ENCODE results near the gene C4BPA. TPM values are rescaled to one million over a fixed set of nuclear protein-coding genes. Genes with fewer than 3 reads are reported as not detected.

Gene C4BPA
- total RNA-seq = under 1 TPM; 0.16 to 0.58 (median 0.41) TPM

- Mint-ChIP-seq H3K4me1 (ENCODE audit: low read depth) (no peaks in the 10 kb centered on the region), H3K36me3 (ENCODE audit: insufficient read depth) (no peaks in the 10 kb centered on the region), H3K4me3 (no peak within 1 kb of the TSS), H3K9me3 (no peaks in the 10 kb centered on the region), H3K27me3 (ENCODE audit: low read depth) (peaks cover 3% of the 10 kb centered on the region)
- no peak for ATAC-seq
- no peak for DNase-seq
Observed at GRCh38 chr1:207103892-207104373, at the start of gene C4BPA. TSS of gene C4BPA (plus strand) at chr1:207104233. CDS start at chr1:207113026, 8,793 bp downstream.

- no peak for DNase-seq
- Mint-ChIP-seq H3K27me3 (ENCODE audit: low read depth) (no peaks in the 10 kb centered on the region), H3K4me3 (no peak overlapping the region), H3K9me3 (no peaks in the 10 kb centered on the region), H3K4me1 (ENCODE audit: low read depth) (peaks cover 29% of the 10 kb centered on the region), H3K36me3 (ENCODE audit: insufficient read depth) (no peaks in the 10 kb centered on the region)
- no peak for ATAC-seq
Observed at GRCh38 chr1:207054491-207054890, 49.5 kb upstream of the C4BPA start.

GRCh38 chr1:207055386-207056001 is 48.5 kb upstream of the C4BPA start:
- no peak overlapping the region for H3K4me3 Mint-ChIP-seq
- DNase-seq (no peak), ATAC-seq (no peak)
- no peaks in the 10 kb centered on the region for H3K27me3 Mint-ChIP-seq (ENCODE audit: low read depth)
- no peaks in the 10 kb centered on the region for H3K9me3 Mint-ChIP-seq
- no peaks in the 10 kb centered on the region for H3K36me3 Mint-ChIP-seq (ENCODE audit: insufficient read depth)
- H3K4me1 Mint-ChIP-seq (ENCODE audit: low read depth) = peaks cover 25% of the 10 kb centered on the region

- Mint-ChIP-seq H3K36me3 (ENCODE audit: insufficient read depth) (peaks cover 2% of the 10 kb centered on the region), H3K4me1 (ENCODE audit: low read depth) (peaks cover 17% of the 10 kb centered on the region), H3K9me3 (no peaks in the 10 kb centered on the region), H3K27me3 (ENCODE audit: low read depth) (no peaks in the 10 kb centered on the region), H3K4me3 (no peak overlapping the region)
- DNase-seq (no peak), ATAC-seq (no peak)
Observed at GRCh38 chr1:207056673-207057072, 47.4 kb upstream of the C4BPA start.

- Mint-ChIP-seq H3K9me3 (no peaks in the 10 kb centered on the region), H3K4me1 (ENCODE audit: low read depth) (peaks cover 3% of the 10 kb centered on the region), H3K36me3 (ENCODE audit: insufficient read depth) (peaks cover 7% of the 10 kb centered on the region), H3K4me3 (no peak overlapping the region), H3K27me3 (ENCODE audit: low read depth) (no peaks in the 10 kb centered on the region)
- DNase-seq = no peak
- ATAC-seq = no peak
Observed at GRCh38 chr1:207058252-207058651, 45.8 kb upstream of the C4BPA start.

- no peak for ATAC-seq
- H3K36me3 Mint-ChIP-seq (ENCODE audit: insufficient read depth) = peaks cover 7% of the 10 kb centered on the region
- no peaks in the 10 kb centered on the region for H3K27me3 Mint-ChIP-seq (ENCODE audit: low read depth)
- H3K4me1 Mint-ChIP-seq (ENCODE audit: low read depth) = no peaks in the 10 kb centered on the region
- no peak overlapping the region for H3K4me3 Mint-ChIP-seq
- no peak for DNase-seq
- no peaks in the 10 kb centered on the region for H3K9me3 Mint-ChIP-seq
Observed at GRCh38 chr1:207058878-207059867, 44.9 kb upstream of the C4BPA start.

- H3K4me1 Mint-ChIP-seq (ENCODE audit: low read depth) = no peaks in the 10 kb centered on the region
- ATAC-seq (no peak), DNase-seq (no peak)
- H3K9me3 Mint-ChIP-seq = no peaks in the 10 kb centered on the region
- no peaks in the 10 kb centered on the region for H3K27me3 Mint-ChIP-seq (ENCODE audit: low read depth)
- peaks cover 8% of the 10 kb centered on the region for H3K36me3 Mint-ChIP-seq (ENCODE audit: insufficient read depth)
- no peak overlapping the region for H3K4me3 Mint-ChIP-seq
Observed at GRCh38 chr1:207059881-207060280, 44.2 kb upstream of the C4BPA start.

DNA sequence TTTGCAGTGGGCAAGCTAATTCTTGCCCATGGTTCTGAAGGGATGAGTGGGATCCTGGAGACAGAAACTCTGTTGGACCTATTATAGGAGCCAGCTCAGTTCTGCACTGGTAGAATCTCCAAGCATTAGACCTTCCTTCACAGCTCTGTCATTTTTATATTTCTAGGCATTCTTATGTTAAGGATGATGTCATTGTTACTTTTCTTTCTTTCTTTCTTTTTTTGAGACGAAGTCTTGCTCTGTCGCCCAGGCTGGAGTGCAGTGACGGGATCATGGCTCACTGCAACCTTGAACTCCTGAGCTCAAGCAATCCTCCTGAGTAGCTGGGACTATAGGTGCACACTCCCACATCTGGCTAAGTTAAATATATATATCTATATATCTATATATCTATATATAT is 43.4 kb upstream of the C4BPA start:
- peaks cover 11% of the 10 kb centered on the region for H3K36me3 Mint-ChIP-seq (ENCODE audit: insufficient read depth)

GRCh38 chr1:207062058-207062457 is 42.0 kb upstream of the C4BPA start:
- Mint-ChIP-seq H3K4me1 (ENCODE audit: low read depth) (no peaks in the 10 kb centered on the region), H3K36me3 (ENCODE audit: insufficient read depth) (peaks cover 11% of the 10 kb centered on the region), H3K4me3 (no peak overlapping the region), H3K27me3 (ENCODE audit: low read depth) (no peaks in the 10 kb centered on the region), H3K9me3 (no peaks in the 10 kb centered on the region)
- ATAC-seq (no peak), DNase-seq (no peak)

More for the DNA sequence above, 43.4 kb upstream of the C4BPA start:
- ATAC-seq (no peak), DNase-seq (no peak)
- H3K9me3 Mint-ChIP-seq = no peaks in the 10 kb centered on the region
- no peak overlapping the region for H3K4me3 Mint-ChIP-seq
- H3K4me1 Mint-ChIP-seq (ENCODE audit: low read depth) = no peaks in the 10 kb centered on the region
- no peaks in the 10 kb centered on the region for H3K27me3 Mint-ChIP-seq (ENCODE audit: low read depth)

DNA sequence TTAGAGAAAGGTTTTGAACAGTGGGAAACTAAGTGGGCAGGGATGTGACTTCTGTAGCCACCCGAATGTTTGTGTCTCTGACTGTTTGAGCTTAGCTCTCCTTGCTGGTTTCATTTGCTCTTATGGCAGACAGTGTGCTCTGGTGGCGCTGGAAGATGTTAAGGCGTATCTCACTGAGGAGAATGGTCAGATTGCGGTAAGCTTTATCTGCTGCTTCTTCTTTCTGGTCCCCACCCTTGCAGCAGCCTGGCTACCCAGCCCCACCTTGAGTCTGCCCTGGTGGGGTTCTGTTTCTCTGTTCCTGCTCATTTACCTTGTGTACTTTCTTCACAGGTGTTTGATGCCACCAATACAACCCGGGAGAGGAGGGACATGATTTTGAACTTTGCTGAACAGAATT is 41.0 kb upstream of the C4BPA start:
- H3K9me3 Mint-ChIP-seq = no peaks in the 10 kb centered on the region
- no peaks in the 10 kb centered on the region for H3K27me3 Mint-ChIP-seq (ENCODE audit: low read depth)
- no peaks in the 10 kb centered on the region for H3K4me1 Mint-ChIP-seq (ENCODE audit: low read depth)

GRCh38 chr1:207064561-207064960 is 39.5 kb upstream of the C4BPA start:
- DNase-seq (no peak), ATAC-seq (no peak)
- H3K4me1 Mint-ChIP-seq (ENCODE audit: low read depth) = peaks cover 5% of the 10 kb centered on the region
- H3K4me3 Mint-ChIP-seq = no peak overlapping the region
- H3K27me3 Mint-ChIP-seq (ENCODE audit: low read depth) = no peaks in the 10 kb centered on the region
- peaks cover 16% of the 10 kb centered on the region for H3K36me3 Mint-ChIP-seq (ENCODE audit: insufficient read depth)
- H3K9me3 Mint-ChIP-seq = no peaks in the 10 kb centered on the region

More for the DNA sequence above, 41.0 kb upstream of the C4BPA start:
- ATAC-seq (no peak), DNase-seq (no peak)
- H3K4me3 Mint-ChIP-seq = no peak overlapping the region
- H3K36me3 Mint-ChIP-seq (ENCODE audit: insufficient read depth) = peaks cover 13% of the 10 kb centered on the region

- peaks cover 14% of the 10 kb centered on the region for H3K36me3 Mint-ChIP-seq (ENCODE audit: insufficient read depth)
- no peak overlapping the region for H3K4me3 Mint-ChIP-seq
- H3K27me3 Mint-ChIP-seq (ENCODE audit: low read depth) = no peaks in the 10 kb centered on the region
- no peaks in the 10 kb centered on the region for H3K9me3 Mint-ChIP-seq
- DNase-seq (no peak), ATAC-seq (no peak)
- H3K4me1 Mint-ChIP-seq (ENCODE audit: low read depth) = peaks cover 28% of the 10 kb centered on the region
Observed at GRCh38 chr1:207067185-207067584, 36.8 kb upstream of the C4BPA start.

GRCh38 chr1:207067665-207068064 is 36.4 kb upstream of the C4BPA start:
- H3K4me1 Mint-ChIP-seq (ENCODE audit: low read depth) = peaks cover 28% of the 10 kb centered on the region
- H3K36me3 Mint-ChIP-seq (ENCODE audit: insufficient read depth) = peaks cover 10% of the 10 kb centered on the region

GRCh38 chr1:207069061-207069460 is 35.0 kb upstream of the C4BPA start:
- peaks cover 9% of the 10 kb centered on the region for H3K36me3 Mint-ChIP-seq (ENCODE audit: insufficient read depth)

More at GRCh38 chr1:207067665-207068064, 36.4 kb upstream of the C4BPA start:
- H3K9me3 Mint-ChIP-seq = no peaks in the 10 kb centered on the region
- H3K27me3 Mint-ChIP-seq (ENCODE audit: low read depth) = no peaks in the 10 kb centered on the region
- H3K4me3 Mint-ChIP-seq = no peak overlapping the region
- no peak for DNase-seq
- no peak for ATAC-seq

More at GRCh38 chr1:207069061-207069460, 35.0 kb upstream of the C4BPA start:
- DNase-seq (no peak), ATAC-seq (peak; percentile 57 to 59)
- no peak overlapping the region for H3K4me3 Mint-ChIP-seq
- peaks cover 29% of the 10 kb centered on the region for H3K4me1 Mint-ChIP-seq (ENCODE audit: low read depth)
- no peaks in the 10 kb centered on the region for H3K9me3 Mint-ChIP-seq
- no peaks in the 10 kb centered on the region for H3K27me3 Mint-ChIP-seq (ENCODE audit: low read depth)

Measured in activated T-cell treated with anti-CD3 and anti-CD28 coated beads, Interleukin-2, amount 50 U/mL, for 4 hours (primary cell).